ENCODE measurements around the gene MYO1A. TPM values are rescaled to one million over a fixed set of nuclear protein-coding genes. Genes with fewer than 3 reads are reported as not detected.

Gene MYO1A
- under 0.01 TPM in 2 replicates for total RNA-seq

GRCh38 chr12:57049890-57050289 is at the start of gene MYO1A:
Gene MYO1A (minus strand): TSS chr12:57050129. CDS start chr12:57048323, 1,806 bp downstream.

GRCh38 chr12:57088354-57089270 is 38.7 kb upstream of the MYO1A start, which contains the start of gene NAB2:
Gene NAB2 (plus strand): TSS chr12:57089114. CDS start chr12:57089272, 158 bp downstream.

DNA sequence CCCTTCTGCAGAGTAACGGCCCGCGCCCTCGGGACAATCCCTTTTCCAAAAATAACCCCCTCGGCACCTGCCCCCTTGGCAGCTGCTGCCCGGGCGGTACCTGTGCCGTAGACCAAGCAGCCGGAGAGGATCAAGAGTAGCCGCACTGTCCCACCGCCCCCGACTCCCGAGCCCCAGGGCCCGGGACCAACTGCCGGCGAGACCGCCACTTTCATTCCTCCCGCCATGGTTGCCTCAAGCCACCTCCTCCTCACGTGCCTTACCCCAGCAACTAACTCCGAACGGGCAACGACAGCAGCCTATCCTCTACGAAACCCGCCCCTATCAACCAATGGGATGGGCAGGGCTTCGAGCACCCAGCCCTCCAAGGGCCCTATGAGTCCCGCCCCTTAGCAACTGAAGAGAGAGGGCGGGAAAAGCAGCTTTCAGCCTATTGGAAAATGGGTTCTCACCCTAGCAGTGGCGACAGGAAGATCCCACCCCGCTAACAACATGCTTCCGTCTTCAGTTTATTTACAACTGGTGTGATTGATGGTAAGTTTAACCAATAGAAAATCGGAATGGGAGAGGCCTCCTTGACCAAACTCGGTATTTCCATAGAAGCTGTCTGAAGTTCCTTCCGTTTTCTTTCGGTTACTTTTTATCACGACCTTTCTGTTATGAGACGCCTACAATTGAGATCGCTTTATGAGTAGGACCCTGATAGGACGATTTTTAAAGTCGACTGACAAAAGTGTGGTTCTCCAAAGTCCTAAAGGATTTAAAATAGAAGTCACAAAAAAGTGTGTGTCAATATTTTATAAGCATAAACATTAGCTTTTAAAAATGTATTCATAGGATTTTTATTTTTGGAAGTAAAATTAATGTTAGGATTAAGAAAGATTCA is 28.8 kb upstream of the MYO1A start, which contains the start of gene NEMP1:
NEMP1 (minus strand) TSS at position 273 of the 886 bp plus-strand sequence; CDS start at position 227, 46 bp downstream.

GRCh38 chr12:57016348-57016747 is 33.6 kb downstream of the MYO1A start, which contains the start of gene TAC3:
Gene TAC3 (minus strand): TSS chr12:57016529. CDS start chr12:57015797, 732 bp downstream.

DNA sequence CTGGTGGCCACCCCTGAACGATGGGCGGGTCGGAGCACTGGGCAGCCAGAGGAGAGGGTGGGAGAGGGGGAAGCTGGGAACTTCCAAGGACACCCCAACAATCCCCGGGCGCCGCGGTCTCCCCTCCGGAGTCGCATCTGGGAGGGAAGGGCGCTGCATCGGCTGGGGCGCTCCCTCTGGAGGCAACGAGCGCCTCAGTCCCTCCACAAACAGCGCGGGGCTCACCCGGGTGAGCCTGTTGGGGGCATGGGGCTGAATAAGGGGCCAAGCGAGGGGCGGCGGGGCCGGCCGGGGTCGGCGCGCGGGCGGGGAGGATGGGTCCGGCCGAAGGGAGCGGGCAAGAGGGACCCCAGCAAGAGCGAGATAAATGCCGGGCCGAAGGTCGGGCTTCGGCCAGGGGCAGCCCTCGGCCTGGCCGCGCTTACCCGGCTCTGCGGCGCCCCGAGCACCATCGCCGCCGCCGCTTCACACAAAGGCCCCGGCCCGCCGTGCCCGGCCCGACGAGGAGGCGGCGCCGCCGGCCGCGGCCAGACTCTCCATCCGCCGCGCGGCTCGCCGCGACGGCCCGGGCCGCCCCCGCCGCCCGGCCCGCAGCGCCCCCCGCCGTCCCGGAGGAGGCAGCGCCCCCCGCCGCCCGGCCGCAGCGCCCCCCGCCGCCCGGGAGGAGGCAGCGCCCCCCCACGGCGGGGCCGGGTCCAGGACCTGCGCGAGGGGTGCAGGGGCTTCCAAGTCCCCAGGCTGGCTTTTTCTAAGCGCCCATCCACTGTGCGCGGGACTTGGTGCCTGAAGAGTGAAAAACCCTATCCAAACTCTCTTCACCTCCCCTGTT is 43.7 kb downstream of the MYO1A start, which contains the start of gene ZBTB39:
ZBTB39 (minus strand) TSS at position 567 of the 829 bp plus-strand sequence. CDS start 1,629 bp downstream, outside the sequence.

Other genes starting within 250 kb of the MYO1A start
- not detected in 2 replicates for gene SDR9C7, start 115.7 kb downstream of the MYO1A start, total RNA-seq
- 0.64 and 0.96 TPM in 2 replicates for gene RDH16, start 92.5 kb downstream of the MYO1A start, total RNA-seq
- 5.5 and 6.4 TPM in 2 replicates for gene ZBTB39, start 43.6 kb downstream of the MYO1A start, total RNA-seq
- gene TAC3, start 33.6 kb downstream of the MYO1A start, total RNA-seq: not detected in 2 replicates
- 5.1 and 5.3 TPM in 2 replicates for gene NEMP1, start 28.7 kb upstream of the MYO1A start, total RNA-seq
- gene NAB2, start 39.0 kb upstream of the MYO1A start, total RNA-seq: 40.9 and 60.0 TPM in 2 replicates
- gene STAT6, start 61.2 kb upstream of the MYO1A start, total RNA-seq: 49.7 and 76.9 TPM in 2 replicates
- 44.5 and 48.4 TPM in 2 replicates for gene LRP1, start 78.4 kb upstream of the MYO1A start, total RNA-seq
- gene LRP1-AS, start 97.5 kb upstream of the MYO1A start, total RNA-seq: not detected in 2 replicates
- 1.9 and 3.8 TPM in 2 replicates for gene NXPH4, start 166.7 kb upstream of the MYO1A start, total RNA-seq
- gene SHMT2, start 179.6 kb upstream of the MYO1A start, total RNA-seq: 306 and 389 TPM in 2 replicates
- 1.1 TPM in 1 of 2 replicates, not detected in the other for gene STAC3, start 201.1 kb upstream of the MYO1A start, total RNA-seq